Activated CD4-positive, alpha-beta T cell treated with anti-CD3 and anti-CD28 coated beads, Interleukin-2, amount 50 U/mL, for 24 hours (primary cell): ENCODE data around the gene CBFA2T3.

Experiments
- DNase-seq, 2 donors: peaks; one replicate each; pipeline ENCODE4 v3.0.0-alpha.2; 2020; ENCODE audit warnings: low read depth in 1 of 2, low spot score in 1 of 2

Gene CBFA2T3

GRCh38 chr16:88878967-88879787, 97.8 kb downstream of the CBFA2T3 start:
- DNase-seq: no peak

- DNase-seq: no peak
Measured at GRCh38 chr16:88878356-88878755, 98.7 kb downstream of the CBFA2T3 start.

- no peak for DNase-seq
Measured at GRCh38 chr16:88877564-88878289, 99.3 kb downstream of the CBFA2T3 start.

- no peak for DNase-seq
Measured at GRCh38 chr16:88876942-88877526, 100.0 kb downstream of the CBFA2T3 start.

- DNase-seq: no peak
Measured at GRCh38 chr16:88875703-88876234, 101.2 kb downstream of the CBFA2T3 start.

GRCh38 chr16:88874938-88875599, 101.9 kb downstream of the CBFA2T3 start:
- no peak for DNase-seq

GRCh38 chr16:88872650-88873331, 104.2 kb downstream of the CBFA2T3 start:
- DNase-seq: no peak

GRCh38 chr16:88871730-88872416, 105.1 kb downstream of the CBFA2T3 start:
- no peak for DNase-seq

GRCh38 chr16:88871349-88871702, 105.7 kb downstream of the CBFA2T3 start:
- DNase-seq: no peak

GRCh38 chr16:88870608-88871348, 106.2 kb downstream of the CBFA2T3 start:
- DNase-seq: no peak

GRCh38 chr16:88869673-88869980, 107.4 kb downstream of the CBFA2T3 start:
- no peak for DNase-seq

- DNase-seq: no peak
Measured at GRCh38 chr16:88868974-88869672, 107.9 kb downstream of the CBFA2T3 start.

- no peak for DNase-seq
Measured at GRCh38 chr16:88867581-88868246, 109.3 kb downstream of the CBFA2T3 start.

GRCh38 chr16:88866151-88866920, 110.7 kb downstream of the CBFA2T3 start, which contains the start of gene PABPN1L:
Gene PABPN1L, minus strand, starts transcription at chr16:88866660. Its CDS starts 54 bp downstream, at chr16:88866606.
- no peak for DNase-seq

GRCh38 chr16:88865742-88866141, 111.3 kb downstream of the CBFA2T3 start:
- no peak for DNase-seq

- no peak for DNase-seq
Measured at GRCh38 chr16:88865310-88865709, 111.7 kb downstream of the CBFA2T3 start.

- no peak for DNase-seq
Measured at GRCh38 chr16:88864521-88864920, 112.5 kb downstream of the CBFA2T3 start.

GRCh38 chr16:88864099-88864498, 112.9 kb downstream of the CBFA2T3 start:
- no peak for DNase-seq
